Left cardiac atrium (tissue), 4 donors: ENCODE measurements around the gene SLC16A8. TPM values are rescaled to one million over a fixed set of nuclear protein-coding genes. Genes with fewer than 3 reads are reported as not detected.

Source experiments
- ATAC-seq, 2 donors: fragments of 200-7000 bp; cut with Tn5 transposase; one replicate each; pipeline ENCODE4 v1.9.1; 2020; ENCODE audit warnings: mild to moderate bottlenecking in 2 of 2, moderate library complexity in 2 of 2
- DNase-seq: peaks from one replicate; pipeline ENCODE4 v3.0.0-alpha.2; 2020
- intact Hi-C, 2 donors: fragments of 100-400 bp; cut with DNase I; formaldehyde crosslinking; loops; one replicate each; pipeline versions ENCODE4 v1.14.1 to v1.15.1; 2022 to 2023
- total RNA-seq, 2 donors: library from RNA; stranded (reverse); fragmentation: NEBNext Ultra II Directional; extraction: Animal tissue kit (Norgen Biotek cat#: 25700); gene quantifications; one replicate each; pipeline ENCODE4 v1.2.1, GENCODE V29; 2021
- donor health status: DM: no; HTN: yes; CAD: no.
- donor health status: DM: no; HTN: yes; CAD: no; lungs with severe emphysema.
- donor health status: DM: yes; HTN: yes; CAD: no.
- donor health status: Dilated cardiomyopathy.

Gene SLC16A8
- total RNA-seq, 2 donors from 2014 or later: 0.27 TPM; not detected in 1

DNA sequence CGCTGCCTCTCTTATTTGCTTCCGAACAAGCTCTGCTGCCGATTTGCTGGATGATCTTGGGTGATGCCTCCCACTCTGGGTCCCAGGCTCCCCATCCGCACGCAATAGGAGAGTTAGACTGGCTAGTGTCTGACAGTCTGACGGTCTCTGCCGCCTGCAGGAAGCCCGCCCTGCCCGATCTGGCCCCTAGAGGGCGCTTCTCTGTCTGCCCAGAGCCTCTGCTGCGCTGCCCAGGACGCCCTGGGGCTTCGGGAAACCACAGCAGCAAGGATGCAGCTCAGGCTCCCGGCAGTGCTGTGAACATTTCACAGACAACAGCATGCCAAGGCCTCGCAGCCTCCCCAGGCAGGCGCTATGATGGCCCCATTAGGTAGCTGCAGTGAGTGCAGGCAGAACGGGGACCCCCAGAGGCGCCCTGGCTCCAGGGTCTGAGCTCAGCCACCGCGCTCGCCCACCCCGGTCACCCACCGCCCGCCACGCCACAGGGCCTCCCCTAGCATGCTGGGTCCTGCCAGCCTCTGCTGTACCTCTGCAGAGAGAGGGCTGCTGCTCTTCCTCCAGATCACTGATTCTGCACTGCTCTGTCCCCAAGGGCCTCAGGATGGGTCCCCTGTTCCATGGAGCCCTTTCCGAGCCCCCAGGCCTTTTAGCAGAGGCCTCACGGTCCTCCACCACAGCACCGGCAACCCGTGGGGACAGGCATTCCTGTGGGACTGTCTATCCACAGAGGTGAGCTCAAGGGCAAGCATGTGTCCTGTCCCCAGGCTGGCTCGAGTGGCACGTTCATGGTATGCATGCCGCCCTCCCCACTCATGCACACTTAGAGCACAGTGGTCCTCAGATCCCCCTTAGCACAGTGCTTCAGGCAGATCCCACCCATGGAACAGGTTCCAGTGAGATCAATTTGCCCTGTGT, 30.8 kb upstream of the SLC16A8 start:
- intact Hi-C loops: loop anchor here (10.0 kb wide), 4 partner anchors 50 to 190 kb away; partner anchors contain the start of gene MAFF (in 1 of the 2)
- DNase-seq: peak; percentile 88
- peak; percentile 93 to 95 for ATAC-seq

DNA sequence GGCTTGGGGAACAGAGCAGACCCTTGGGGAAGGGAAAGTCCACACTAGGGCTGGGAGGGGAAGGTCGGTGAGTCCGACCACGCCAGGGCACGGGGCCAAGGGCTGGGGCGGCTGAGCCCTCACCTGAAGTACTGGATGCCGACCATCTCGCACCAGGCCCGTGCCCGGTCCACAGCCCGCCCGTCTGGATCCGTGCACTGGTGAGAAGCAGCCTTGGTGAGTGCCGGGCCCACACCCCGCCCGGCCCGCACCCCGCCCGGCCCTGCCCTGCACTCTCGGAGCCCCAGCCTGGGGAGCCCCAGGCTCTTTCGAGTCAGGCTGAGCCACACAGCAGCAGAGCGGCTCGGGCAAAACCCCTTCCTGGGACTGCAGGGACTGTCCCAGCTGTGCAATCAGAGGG, 28.4 kb upstream of the SLC16A8 start:
- no peak for ATAC-seq
- intact Hi-C loops: loop anchor here (10.0 kb wide), 4 partner anchors 52 to 192 kb away; partner anchors contain the start of gene MAFF (in 1 of the 2)
- DNase-seq: no peak

DNA sequence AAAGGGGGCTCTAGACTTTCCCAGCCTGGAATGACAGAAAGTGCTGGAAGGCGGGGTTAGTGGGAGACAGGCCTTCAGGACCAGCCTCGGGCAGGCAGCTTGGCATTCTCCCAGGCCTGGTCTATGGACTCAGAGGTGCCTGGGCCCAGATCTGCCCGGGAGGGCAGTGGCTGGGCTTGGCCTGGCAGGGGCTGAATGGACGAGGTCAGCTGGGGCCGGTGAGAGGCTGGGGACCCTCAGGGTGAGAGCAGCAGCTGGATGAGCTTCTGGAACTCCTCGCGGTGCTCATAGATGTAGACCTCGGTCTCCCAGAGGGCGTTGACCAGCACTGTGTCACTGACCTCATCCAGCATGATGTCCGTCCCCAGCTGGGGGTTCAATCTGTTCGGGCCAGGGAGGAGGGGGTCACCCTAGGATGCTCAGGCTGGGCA, 28.0 kb upstream of the SLC16A8 start:
- ATAC-seq (no peak), DNase-seq (no peak)
- intact Hi-C loops: loop anchor here (10.0 kb wide), 4 partner anchors 53 to 193 kb away; partner anchors contain the start of gene MAFF (in 1 of the 2)

DNA sequence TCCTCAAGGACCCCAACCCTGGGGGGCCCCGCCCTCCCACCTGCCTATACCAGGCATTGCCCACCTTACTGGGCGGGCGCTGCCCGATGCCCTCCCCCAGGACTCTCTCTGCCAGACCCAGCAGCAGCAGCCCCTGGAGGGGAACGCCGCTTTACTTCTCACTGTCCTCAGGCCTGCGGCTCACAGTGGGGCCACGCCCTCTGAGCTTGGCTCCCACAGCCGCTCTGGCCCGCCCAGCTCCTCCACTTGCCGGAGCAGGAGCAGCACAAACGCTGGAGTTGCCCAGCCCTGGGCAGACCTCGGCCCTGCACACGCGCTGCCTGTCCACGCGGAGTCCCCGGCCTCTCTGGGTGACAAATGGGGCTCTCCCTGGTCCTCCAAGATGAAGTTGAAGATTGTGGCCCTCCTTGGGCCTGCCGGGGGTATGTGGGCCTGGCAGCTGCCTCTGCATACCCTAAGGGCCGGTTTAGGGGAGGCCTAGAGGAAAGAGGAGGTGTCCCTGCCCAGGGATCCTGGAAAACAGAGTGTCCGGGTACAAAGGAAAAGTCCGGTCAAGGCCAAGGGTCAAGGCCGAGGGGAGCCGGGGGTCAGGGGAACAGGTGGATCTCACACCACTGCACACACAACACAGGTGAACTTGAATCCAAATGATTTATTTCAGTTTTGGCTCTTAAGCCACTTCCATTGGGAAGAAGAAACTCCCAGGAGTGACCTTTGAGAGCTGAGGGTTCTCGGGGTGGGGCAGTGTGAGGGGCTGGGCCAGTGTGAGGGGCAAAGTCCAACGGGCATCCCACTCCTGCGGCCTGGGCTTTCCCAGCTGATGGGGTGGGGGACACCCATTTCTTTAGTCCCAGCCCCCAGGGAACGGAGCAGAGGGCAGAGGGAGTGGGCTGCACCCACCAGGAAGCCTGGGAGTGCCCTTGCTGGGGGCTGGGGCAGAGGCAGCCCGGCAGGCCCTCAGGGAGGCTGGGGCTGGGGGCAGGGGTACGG, 27.2 kb upstream of the SLC16A8 start:
- no peak for ATAC-seq
- no peak for DNase-seq
- intact Hi-C loops: loop anchor here (10.0 kb wide), 4 partner anchors 54 to 194 kb away; partner anchors contain the start of gene MAFF (in 1 of the 2)

DNA sequence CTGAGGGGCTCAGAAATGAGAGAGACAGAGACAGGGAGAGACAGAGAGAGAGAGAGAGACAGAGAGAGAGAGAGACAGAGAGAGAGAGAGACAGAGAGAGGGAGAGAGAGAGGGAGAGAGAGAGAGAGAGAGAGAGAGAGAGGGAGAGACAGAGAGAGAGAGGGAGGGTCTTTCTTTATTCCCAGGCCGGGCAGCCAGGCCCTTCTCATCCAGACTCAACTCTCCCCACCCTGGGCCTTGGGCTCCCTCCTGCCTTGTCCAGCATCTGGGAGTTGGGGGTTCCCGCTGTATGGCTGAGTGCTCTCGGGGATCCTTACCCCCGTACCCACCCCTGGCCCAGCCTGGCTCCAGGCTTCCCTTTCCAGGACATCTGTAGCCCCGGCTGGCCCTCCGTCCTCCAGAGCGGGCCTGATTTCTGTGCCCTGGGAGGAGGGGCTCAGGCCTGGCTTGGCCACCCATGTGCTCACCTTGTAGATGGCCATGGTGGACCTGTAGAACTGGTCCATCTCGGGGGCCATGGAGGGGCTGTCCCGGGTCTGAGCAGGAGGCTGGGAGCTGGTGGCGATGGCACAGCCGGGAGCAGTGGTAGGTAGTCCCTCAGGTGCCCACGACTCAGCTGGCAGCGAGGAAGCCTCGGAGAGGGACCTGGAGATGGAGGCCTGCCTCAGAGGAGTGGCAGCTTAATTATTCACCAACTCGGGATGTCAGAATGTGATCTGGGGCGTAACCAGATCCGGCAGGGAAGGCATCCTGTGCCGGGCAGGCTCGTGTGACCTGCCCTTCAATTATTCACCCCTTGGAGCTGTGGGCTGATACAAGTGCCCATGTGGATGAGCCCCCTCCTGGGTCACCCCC, 26.3 kb upstream of the SLC16A8 start, which contains the start of gene BAIAP2L2:
Gene BAIAP2L2 (minus strand): TSS at position 677 of the 855 bp plus-strand sequence. CDS start 159 bp downstream, at position 518.
- no peak for ATAC-seq
- no peak for DNase-seq
- intact Hi-C loops: loop anchor here (10.0 kb wide), 4 partner anchors 55 to 195 kb away; partner anchors contain the start of gene MAFF (in 1 of the 2)

DNA sequence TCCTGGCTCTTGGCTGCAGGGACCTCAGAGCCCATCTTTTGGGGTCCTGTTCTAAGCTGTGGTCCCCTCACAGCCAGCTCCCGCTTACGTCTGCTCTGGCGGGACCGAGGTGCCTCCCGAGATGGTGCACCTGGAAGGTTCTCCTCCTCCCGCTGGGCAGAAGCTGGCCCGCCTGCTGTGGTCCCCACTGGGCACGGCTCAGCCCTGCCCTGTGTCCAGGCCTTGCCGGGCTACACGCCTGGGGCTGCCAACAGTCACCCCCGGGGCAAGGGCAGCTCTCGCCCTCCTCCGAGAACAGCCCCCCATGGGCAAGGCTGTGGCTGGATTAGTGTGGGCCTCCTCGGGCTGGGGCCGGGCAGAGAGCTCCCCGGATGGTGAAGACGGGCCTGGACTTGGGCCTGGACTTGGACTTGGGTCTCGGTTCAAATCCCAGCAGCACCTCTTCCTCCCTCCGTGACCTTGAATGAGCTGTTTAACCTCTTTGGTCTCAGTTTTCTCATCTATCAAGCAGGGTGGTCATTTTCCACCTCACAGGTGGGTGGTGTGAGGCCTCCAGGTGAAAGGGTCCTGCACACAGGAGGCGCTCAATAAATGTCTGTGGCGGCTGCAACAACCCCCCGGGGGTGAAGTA, 25.5 kb upstream of the SLC16A8 start:
- ATAC-seq (no peak), DNase-seq (no peak)
- intact Hi-C loops: loop anchor here (10.0 kb wide), 5 partner anchors 55 to 195 kb away; partner anchors contain the start of genes MAFF (in 1 of the 2) and PICK1 (in 1 of the 2)

DNA sequence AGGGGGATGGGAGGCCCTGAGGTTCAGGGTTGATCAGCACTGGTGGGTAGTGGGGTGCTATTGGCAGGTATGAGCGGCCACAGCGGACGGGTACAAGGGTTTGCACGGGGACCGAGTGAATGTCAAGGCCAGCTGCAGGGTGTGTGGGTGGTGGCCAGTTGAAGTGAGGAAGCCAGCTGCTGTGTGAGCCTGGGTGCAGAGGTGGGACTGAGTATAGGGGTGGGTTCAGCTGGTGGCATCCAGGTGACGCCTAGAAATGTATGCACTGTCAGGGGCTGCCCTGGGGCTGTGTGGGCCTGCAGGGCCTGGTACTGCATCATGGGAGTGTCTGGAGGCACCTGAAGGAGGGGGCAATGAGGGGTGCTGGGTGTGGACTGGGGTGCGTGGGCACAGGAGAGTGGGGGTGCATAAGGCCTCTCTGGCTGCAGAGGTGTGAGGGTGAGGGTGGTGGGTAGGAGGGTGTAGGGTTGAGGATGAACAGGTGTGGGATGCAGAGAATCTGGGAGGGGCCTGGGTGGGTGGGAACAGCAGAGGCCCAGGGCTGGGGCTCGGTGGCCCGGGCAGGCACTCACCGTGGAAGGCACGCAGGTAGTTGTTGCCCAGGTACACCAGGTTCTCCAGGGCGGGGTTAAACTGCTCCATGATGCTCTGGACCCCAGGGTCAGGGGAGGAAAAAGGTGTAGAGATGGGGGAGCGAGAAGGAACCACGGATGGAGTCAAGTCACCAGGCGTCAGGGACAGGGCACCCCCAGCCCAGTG, 24.8 kb upstream of the SLC16A8 start:
- no peak for DNase-seq
- ATAC-seq: no peak
- intact Hi-C loops: loop anchor here in 1 of 2 donors (10.0 kb wide), 1 partner anchor 54 kb away; the partner anchor contains the start of gene PICK1

DNA sequence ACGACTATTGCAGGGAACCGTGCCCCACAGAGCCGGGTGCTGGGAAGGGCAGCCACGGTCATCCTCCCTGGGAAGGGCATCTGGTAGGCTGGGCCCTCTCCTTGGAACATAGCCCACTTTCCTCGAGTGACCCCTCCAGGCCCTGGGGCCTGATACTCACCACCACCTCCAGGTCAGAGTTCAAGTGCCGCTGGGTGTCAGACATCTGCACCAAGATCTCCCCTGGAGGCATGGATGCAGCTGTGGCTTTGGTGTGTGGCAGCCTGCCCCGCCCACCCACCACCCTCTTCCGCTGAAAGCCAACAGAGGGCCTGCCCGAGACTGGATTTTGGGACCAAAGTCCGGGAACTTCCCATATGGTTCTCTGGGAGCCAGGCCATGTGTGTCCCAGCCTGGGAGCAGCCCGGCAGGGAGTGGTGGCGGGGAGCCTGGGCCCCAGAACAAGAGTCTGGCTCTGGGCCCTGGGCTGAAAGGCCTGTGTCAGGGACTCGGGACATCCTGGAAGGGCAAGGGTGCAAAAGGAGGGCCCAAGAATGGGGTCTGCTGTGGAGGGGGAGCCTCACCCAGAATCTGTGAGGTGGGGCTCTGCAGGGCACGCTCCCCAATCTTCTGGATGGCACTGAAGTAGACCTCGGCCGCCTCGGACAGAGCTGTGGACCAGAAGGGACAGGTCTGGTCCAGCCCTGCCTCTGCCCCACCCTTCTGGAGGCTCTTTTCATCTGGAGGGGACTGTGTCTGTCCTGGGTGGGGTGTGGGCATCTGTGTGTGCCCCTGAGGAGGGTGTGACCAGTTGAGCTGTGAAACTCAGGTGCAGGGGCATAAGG, 23.9 kb upstream of the SLC16A8 start:
- intact Hi-C loops: loop anchor here in 1 of 2 donors (10.0 kb wide), 1 partner anchor 53 kb away; the partner anchor contains the start of gene PICK1
- DNase-seq (no peak), ATAC-seq (peak; percentile 15 to 69)

DNA sequence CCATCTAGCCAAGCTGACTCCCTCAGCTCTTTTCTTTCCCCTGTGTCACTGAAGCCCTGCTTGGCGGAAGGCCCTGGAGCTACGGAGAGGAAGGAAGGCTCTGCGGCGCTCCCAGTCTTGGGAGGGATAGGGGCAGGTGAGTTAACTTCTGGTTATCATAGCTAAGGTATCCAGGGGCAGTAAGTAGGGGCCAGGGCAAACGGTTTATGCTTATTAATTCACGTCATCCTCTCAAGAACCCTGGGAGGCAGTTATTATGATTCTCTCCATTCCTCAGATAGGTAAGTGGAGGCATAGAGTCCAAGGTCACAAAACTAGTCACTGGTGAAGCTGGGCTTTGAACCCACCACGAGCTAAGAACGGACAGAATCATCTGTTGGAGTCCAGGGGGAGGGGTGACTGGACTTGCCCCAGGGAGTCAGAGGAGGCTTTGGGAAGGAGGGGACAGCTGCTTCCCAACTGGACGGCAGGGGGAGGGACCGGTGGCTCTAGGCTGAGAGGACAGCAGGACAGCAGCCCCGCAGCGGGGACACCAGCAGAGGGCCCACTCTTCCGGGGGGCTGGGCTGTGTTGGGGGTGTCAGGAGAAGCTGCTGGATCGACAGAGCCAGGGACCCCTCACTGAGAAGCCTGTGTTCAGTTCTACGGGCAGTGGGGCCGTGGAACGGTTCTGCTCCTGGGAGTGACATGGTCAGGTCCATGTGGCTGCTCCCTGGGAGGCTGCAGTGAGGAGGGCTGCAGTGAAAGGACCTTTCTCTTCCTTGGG, 23.0 kb upstream of the SLC16A8 start:
- ATAC-seq: no peak
- intact Hi-C loops: loop anchor here in 1 of 2 donors (10.0 kb wide), 1 partner anchor 52 kb away; the partner anchor contains the start of gene PICK1
- no peak for DNase-seq

DNA sequence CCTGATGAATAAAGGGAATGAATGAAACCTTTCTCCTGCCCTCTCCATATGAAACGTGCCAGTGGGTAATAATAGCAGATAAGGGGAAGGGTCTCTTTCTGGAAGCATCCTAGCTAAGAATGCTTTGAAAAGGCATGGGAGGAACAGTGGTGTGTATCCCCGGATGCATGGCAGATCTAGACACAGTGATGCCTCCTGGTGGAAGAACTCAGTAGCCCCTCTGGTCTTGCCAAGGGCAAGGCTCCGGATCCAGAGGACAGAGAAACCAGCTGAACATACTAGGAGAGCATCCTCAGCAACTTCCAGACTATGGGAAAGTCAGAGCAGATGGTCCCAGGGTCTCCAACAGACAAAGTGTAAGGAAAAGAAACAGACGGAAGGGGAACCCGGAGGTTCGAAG, 20.1 kb upstream of the SLC16A8 start:
- DNase-seq (no peak), ATAC-seq (no peak)
- intact Hi-C loops: loop anchor here in 1 of 2 donors (10.0 kb wide), 1 partner anchor 49 kb away; the partner anchor contains the start of gene PICK1

DNA sequence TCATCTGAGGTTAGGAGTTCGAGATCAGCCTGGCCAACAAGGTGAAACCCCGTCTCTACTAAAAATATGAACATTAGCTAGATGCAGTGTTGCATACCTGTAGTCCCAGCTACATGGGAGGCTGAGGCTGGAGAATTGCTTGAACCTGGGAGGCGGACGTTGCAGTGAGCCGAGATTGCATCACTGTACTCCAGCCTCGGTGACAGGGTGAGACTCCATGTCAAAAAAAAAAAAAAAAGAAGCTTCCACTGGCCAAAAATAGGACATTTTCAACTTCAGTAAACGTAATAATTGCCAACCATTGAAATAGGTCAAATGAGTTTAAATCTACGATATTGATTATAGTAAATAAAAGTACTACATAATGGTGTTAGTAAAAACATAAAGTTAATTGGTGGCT, 19.7 kb upstream of the SLC16A8 start:
- ATAC-seq (no peak), DNase-seq (no peak)
- intact Hi-C loops: loop anchor here in 1 of 2 donors (10.0 kb wide), 1 partner anchor 49 kb away; the partner anchor contains the start of gene PICK1

DNA sequence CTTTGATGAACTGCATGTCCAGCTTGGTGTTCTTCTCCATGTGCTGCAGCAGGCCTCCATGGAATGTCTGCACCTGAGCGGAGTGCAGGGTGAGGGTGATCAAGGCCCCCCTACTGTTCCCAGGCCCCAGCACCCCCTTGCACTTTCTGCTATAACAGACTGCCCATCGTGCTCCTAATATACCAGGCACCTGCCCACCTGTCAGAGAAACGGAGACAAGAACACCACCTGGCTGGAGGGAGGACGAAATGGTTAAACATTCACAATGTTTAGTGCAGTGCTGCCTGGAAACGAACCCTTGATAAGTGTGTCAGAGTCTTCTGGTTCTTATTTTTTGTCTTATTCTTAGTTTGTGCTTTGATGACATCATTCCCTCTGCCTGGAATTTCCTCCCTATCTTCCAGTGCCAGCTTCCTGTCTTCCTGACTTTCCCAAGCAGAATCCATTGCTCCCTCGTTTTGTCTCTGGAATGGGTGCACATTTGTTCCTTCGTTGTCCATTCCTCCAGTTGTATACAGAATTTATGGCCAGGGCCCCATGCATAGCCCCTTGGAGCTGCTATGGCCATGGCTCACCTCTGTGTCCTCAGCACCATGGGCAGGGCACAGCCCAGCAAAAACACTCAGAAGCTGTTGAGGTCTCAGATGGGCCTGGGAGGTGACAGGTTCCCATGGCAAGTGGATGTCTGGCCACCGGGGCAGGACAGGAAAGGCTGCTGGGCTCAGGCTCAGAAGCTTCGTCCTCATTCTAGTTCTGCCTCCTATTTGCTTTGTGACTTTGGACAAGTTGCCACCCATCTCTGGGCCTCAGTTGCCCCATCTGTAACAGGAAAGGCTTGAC, 14.6 kb upstream of the SLC16A8 start:
- intact Hi-C loops: loop anchor here in 1 of 2 donors (10.0 kb wide), 1 partner anchor 246 kb away; no protein-coding TSS in a partner anchor
- ATAC-seq: peak; percentile 58 to 59
- DNase-seq: no peak

DNA sequence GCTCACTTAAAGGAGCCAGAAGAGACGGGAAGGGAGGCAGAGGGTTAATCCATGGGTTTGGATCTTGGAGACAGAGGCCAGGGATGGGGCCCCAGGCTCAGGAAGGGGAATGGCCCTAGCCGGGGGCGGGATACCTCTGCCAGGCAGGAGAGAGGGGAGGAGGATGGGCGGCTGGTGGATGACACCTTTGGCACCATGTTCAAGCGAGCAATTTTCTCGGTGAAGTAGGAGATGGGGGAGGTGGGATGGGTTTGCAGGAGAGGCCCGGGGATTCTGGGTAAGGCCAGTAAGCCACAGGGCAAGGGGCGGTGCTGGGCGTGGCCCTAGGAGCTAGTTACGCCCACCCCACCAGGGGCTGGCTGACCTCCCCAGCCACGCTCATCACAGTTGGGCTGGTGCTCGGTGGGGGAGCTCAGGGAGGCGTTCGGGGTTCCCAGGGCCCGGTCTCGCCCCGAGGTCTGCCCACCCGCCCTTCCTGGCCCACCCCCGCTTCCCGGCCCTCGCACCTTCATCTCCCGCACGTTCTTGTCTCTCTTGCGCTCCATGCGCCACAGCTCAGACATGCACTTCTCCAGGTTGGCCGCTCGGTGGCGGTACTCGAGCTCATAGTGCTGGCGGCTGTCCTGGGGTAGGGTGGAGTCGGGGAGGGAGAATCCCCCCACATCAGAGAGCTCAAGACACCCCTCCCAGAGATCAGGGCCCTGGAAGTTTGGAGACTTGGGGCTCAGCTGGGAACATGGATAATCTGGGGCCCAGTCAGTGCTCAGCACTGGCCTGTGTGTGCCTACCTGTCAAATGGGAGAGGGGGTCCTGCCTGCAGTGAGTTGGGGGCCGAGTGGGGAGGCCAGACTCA, 13.8 kb upstream of the SLC16A8 start:
- peak in 1 of 2 donors; percentile 42 for ATAC-seq
- intact Hi-C loops: loop anchor here in 1 of 2 donors (10.0 kb wide), 1 partner anchor 247 kb away; no protein-coding TSS in a partner anchor
- DNase-seq: no peak
